ENCODE results near the gene TSHZ2.
"Not testable (repeated sequence)": the region's sequence is repeated elsewhere in the genome, so short reads cannot be mapped to it uniquely, and the experiment has no call there.

Gene TSHZ2

DNA sequence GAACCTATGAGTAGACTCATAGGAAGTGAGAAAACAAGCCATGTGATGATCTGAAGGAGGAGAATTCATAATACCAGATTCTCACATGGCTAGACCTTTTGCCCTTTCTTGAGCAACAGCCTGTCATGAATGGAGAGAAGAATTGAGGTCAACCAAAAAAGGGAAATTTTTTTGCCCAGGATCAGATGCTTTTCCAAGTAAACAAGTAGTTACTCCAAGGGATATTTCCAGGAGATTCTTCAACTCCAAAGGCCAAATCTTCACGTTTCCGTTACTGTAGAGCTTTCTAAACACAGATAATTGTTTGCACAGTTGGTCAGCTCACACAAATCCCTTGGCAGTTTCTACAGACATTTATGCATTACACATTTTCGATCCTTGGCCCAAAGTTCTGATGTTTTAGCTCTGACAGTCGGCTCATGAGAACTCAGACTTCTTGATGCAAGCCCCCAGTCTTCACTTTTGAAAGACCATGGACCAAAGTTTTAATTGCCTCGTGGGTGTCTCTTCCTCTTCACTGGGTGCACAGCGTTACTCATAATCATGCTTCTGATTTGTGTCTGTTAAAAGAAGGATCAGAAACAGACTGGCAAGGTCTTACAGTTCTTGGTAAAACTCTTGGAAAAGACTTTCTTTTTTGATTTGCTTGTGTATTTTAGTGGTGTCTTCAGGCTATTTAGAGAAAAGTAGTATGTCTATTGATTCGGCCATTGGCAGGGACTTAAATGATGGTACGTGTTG is 115.0 kb downstream of the TSHZ2 start:
- Mint-ChIP-seq H3K4me1 (peaks cover 70% of the 10 kb centered on the region), H3K27me3 (no peaks in the 10 kb centered on the region), H3K9me3 (no peaks in the 10 kb centered on the region), H3K4me3 (peak overlapping the region; percentile 21), H3K36me3 (peaks cover 9% of the 10 kb centered on the region), H3K27ac (peak overlapping the region; percentile 81)

DNA sequence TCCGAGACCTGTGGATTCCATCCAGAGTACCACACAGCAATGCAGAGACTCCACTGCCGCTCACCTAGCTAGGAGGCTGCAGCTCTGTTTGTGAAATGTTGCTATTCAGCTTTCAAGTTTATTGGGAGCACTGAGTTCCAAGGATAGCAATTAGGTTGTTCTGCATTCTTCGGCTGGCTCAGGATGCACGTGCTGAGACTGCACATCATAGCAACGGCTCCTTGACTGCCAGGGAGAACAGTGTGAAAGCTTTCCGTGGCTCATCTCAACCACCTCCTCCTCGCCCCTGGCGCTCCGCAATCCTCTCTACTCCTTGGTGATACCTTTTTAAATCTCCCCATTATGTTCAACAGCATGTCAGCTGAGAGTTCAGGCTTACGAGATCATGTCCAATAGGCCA is 116.6 kb downstream of the TSHZ2 start:
- H3K4me1 Mint-ChIP-seq: peaks cover 78% of the 10 kb centered on the region
- H3K4me3 Mint-ChIP-seq: no peak overlapping the region
- H3K9me3 Mint-ChIP-seq: no peaks in the 10 kb centered on the region
- peaks cover 12% of the 10 kb centered on the region for H3K36me3 Mint-ChIP-seq
- no peaks in the 10 kb centered on the region for H3K27me3 Mint-ChIP-seq
- peak overlapping the region; percentile 31 for H3K27ac Mint-ChIP-seq

DNA sequence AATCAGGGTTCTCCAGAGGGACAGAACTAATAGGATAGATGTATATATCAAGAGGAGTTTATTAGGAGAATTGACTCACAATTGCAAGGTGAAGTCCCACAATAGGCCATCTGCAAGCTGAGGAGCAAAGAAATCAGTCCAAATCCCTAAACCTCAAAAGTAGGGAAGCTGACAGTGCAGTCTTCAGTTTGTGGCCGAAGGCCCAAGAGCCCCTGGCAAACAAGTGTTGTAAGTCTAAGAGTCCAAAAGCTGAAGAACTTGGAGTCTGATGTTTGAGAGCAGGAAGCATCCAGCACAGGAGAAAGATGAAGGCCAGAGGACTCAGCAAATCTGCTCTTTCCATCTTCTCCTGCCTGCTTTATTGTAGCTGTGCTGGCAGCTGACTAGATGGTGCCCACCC is 117.7 kb downstream of the TSHZ2 start:
- not testable (repeated sequence) for H3K27me3 Mint-ChIP-seq, H3K4me3 Mint-ChIP-seq, H3K9me3 Mint-ChIP-seq
- Mint-ChIP-seq H3K4me1 (peaks cover 73% of the 10 kb centered on the region), H3K36me3 (peaks cover 14% of the 10 kb centered on the region), H3K27ac (peak overlapping the region; percentile 56)

DNA sequence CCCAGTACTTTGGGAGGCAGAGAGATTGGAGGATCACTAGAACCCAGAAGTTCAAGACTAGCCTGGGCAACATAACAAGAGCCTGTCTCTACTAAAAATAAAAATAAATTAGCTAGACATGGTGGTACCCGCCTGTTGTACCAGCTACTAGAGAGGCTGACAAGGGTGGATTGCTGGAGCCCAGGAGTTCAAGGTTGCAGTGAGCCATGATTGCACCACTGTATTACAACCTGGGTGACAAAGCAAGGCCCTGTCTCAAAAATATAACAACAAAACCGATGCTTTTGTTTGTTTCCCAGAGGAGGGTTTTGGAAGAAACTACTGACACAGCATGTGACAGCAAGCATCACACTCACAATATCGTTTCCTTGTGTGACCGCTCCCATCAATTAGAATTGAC is 119.6 kb downstream of the TSHZ2 start:
- Mint-ChIP-seq H3K9me3 (no peaks in the 10 kb centered on the region), H3K4me3 (no peak overlapping the region), H3K27me3 (no peaks in the 10 kb centered on the region), H3K27ac (no peak overlapping the region), H3K36me3 (peaks cover 16% of the 10 kb centered on the region), H3K4me1 (peaks cover 62% of the 10 kb centered on the region)

DNA sequence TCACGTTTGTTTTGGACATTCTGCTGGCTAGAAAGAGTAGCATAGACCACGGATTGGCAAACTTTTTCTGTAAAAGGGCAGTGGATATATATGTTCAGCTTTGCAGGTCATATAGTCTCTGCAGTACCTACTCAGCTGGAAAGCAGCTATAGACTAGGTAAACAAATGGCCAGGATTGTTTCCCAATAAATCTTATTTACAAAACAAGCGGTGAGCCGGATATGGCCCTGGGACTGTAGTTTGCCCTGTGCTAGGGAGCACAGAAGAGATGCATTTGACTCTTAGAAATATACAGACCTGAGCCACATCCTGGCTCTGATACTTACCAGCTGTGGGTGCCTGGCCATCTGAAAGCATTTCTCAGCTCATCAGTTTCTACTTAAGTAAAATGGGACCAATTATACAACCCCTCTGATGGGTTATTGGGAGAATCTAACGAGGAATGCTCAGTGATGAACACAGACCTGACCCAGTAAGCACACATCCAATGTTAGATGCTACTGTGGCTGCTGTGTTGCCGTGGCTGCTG is 120.7 kb downstream of the TSHZ2 start:
- H3K4me3 Mint-ChIP-seq: no peak overlapping the region
- no peaks in the 10 kb centered on the region for H3K27me3 Mint-ChIP-seq
- no peaks in the 10 kb centered on the region for H3K9me3 Mint-ChIP-seq
- no peak overlapping the region for H3K27ac Mint-ChIP-seq
- H3K4me1 Mint-ChIP-seq: peaks cover 56% of the 10 kb centered on the region
- H3K36me3 Mint-ChIP-seq: peaks cover 18% of the 10 kb centered on the region

DNA sequence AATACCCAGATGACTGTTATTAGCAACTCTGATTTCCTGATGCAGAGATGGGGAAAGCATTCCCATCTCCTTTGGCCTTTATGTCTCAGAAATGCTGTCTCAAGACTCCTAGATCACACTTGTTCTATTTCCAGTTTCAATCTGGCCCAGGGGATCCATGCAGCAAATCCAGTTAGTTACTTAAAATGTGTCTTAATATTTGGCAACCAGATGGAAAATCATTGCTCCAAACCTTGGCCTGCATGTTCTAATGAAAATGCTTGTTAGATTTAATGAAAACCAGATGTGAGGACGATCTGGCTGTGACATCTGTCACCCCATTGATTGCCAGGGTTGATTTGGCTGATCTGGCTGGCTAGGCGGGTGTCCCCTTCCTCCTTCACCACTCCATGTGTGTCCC is 125.2 kb downstream of the TSHZ2 start:
- Mint-ChIP-seq H3K27ac (no peak overlapping the region), H3K36me3 (peaks cover 26% of the 10 kb centered on the region), H3K4me1 (peaks cover 43% of the 10 kb centered on the region), H3K27me3 (no peaks in the 10 kb centered on the region), H3K4me3 (no peak overlapping the region), H3K9me3 (no peaks in the 10 kb centered on the region)

DNA sequence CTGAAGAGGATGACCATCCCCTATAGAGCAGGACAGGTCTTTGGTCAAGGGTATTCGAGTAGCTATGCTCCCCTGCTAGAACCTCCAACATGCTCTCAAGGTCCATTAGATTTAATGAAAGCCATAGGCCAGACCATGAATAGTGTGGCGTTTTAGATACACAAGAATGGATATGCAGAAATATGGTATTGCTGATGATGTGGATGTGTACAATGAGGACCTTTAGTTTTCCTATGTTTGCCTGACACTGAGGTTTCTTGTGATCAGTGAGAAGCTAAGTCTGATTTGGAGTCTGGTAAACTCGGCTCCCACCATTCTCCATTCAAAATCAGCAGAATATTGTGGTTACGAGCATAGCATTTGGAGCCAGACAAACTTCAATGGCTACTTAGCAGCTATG is 125.6 kb downstream of the TSHZ2 start:
- Mint-ChIP-seq H3K4me1 (peaks cover 41% of the 10 kb centered on the region), H3K27me3 (no peaks in the 10 kb centered on the region), H3K36me3 (peaks cover 26% of the 10 kb centered on the region), H3K4me3 (no peak overlapping the region), H3K27ac (no peak overlapping the region), H3K9me3 (no peaks in the 10 kb centered on the region)

DNA sequence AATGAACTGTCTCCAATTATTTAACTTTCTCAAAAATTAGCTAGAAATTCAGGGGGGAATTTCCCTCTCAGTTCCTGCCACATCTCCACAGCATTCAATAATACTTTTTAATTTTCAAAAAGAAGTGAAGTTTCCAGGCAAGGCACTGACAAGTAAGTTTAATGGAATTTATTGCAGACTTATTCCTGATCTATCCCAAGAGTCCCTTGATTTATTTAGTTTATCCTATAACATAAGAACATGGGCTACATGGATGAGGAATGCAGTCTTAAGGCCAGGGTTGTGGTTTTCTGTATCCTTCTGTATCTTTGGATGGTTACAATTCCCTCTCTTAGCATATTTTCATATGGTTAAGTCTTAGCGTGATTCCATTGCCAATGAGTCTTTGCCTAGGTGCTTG is 126.5 kb downstream of the TSHZ2 start:
- Mint-ChIP-seq H3K36me3 (peaks cover 23% of the 10 kb centered on the region), H3K4me3 (no peak overlapping the region), H3K27ac (no peak overlapping the region), H3K9me3 (no peaks in the 10 kb centered on the region), H3K4me1 (peaks cover 44% of the 10 kb centered on the region), H3K27me3 (no peaks in the 10 kb centered on the region)

DNA sequence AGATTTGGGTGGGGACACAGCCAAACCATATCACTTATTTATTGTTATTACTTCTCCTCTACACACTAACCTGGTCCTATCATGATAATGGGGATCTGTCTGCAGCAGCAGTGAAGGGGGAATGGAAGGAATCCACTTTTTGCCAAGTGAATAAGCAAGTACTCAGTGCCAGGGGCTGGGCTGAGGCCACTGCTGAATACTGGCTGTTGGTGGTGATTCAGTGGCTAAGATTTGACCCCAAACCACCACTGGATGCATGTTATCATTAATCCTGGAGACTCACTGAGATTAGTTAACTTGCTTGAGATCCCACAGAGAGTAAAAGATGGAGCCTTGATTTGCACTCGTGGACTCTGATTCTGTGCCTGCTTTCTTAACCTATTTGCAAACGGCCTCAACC is 127.7 kb downstream of the TSHZ2 start:
- Mint-ChIP-seq H3K27ac (peak overlapping the region; percentile 47), H3K9me3 (no peaks in the 10 kb centered on the region), H3K4me1 (peaks cover 52% of the 10 kb centered on the region), H3K36me3 (peaks cover 26% of the 10 kb centered on the region), H3K27me3 (no peaks in the 10 kb centered on the region), H3K4me3 (no peak overlapping the region)

DNA sequence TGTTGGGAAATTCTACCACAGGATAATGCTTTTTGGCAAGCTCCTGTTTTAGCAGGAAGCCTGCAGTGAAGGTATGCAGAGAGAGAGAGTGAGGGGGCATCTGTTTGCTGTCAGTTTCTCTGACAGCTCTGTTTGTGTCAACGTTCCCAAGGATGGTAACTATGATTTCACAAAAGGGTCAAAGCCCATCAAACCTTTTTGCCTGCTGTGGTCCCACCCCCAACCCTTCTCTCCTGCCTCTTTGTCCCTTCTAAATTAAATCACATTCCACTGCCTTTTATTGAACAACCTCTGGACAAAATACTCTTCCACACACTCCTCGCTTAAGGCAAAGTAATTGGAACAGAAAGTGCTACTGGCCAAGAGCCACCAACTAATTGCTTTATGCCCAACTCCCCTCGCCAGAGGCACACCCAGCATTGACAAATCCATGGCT is 128.3 kb downstream of the TSHZ2 start:
- no peaks in the 10 kb centered on the region for H3K9me3 Mint-ChIP-seq
- H3K36me3 Mint-ChIP-seq: peaks cover 22% of the 10 kb centered on the region
- peaks cover 51% of the 10 kb centered on the region for H3K4me1 Mint-ChIP-seq
- H3K4me3 Mint-ChIP-seq: no peak overlapping the region
- no peak overlapping the region for H3K27ac Mint-ChIP-seq
- H3K27me3 Mint-ChIP-seq: no peaks in the 10 kb centered on the region

DNA sequence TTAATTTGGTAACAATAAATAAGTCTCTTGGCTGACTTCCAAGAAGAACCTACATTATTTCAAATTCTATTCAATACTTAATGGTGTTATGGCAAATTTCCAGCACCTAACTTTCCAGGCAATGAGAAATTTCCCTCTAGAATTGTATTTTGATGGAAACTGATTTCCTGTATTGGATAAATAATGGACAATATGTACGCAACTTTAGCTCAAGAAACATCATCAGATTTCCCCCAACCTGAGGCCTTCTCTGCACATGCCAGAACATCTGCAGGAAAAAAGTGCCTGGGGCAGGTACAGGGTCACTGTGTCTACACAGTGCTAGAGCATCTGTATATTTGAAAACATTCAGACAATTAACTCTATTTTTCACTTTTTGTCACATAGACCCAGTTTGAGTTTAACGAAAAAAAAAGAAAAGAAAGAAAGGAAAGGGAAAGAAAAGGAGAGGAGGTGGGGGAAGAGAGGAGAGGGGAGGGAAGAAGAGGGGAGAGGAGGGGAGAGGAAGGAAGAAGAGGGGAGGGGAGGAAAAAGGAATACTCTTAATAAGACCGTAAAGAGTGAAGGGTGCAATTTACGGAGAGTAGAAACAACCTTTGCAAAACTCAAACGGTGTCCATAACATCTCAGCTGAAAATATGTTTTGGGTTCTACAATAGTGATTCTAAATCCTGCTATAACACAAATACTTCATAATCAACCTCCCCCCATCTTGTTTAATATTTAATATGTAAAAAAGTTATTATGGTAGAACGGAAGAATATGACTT is 130.0 kb downstream of the TSHZ2 start:
- no peak overlapping the region for H3K4me3 Mint-ChIP-seq
- no peaks in the 10 kb centered on the region for H3K27me3 Mint-ChIP-seq
- peaks cover 59% of the 10 kb centered on the region for H3K4me1 Mint-ChIP-seq
- H3K9me3 Mint-ChIP-seq: no peaks in the 10 kb centered on the region
- peaks cover 24% of the 10 kb centered on the region for H3K36me3 Mint-ChIP-seq
- peak overlapping the region; percentile 17 for H3K27ac Mint-ChIP-seq

DNA sequence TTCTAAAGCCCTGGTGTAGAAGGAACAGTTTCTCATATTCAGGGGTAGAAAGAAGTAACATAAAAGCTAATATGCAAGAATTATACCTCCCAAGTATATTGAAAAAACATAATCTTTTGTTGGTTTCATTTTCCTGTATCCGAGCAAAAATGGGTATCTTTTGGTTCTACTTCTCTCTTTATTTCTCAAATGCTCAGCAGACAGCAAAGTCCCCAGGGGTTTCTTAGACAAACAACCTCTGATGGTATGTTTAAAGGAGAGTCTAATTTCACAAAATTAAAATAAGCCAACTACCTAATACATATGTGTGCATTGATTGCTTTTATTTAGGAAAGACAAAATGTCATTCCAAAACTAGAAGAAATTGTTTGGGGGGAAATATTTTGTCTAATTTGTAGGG is 131.0 kb downstream of the TSHZ2 start:
- H3K36me3 Mint-ChIP-seq: peaks cover 22% of the 10 kb centered on the region
- no peaks in the 10 kb centered on the region for H3K9me3 Mint-ChIP-seq
- peak overlapping the region; percentile 30 for H3K27ac Mint-ChIP-seq
- no peak overlapping the region for H3K4me3 Mint-ChIP-seq
- H3K4me1 Mint-ChIP-seq: peaks cover 57% of the 10 kb centered on the region
- H3K27me3 Mint-ChIP-seq: no peaks in the 10 kb centered on the region

DNA sequence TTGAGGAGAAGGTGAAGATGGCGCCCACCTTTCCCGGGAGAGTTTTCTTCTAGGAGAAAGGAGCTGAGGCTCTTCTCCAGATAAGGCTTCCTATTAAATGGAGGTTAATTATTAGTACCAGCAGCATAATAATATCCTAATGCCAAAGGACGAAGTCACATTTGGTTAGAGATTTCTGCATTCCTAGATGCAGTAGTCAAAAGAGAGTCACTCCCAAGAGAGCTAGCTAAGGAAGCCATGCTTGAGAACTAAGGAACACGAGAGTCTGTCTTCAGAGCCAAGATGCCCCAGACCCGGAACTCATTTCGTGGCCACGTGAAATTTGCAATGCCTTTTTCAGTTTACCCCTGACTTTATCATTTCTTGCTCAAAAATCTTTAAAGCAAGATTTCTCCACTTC is 132.7 kb downstream of the TSHZ2 start:
- H3K9me3 Mint-ChIP-seq: no peaks in the 10 kb centered on the region
- H3K4me1 Mint-ChIP-seq: peaks cover 49% of the 10 kb centered on the region
- H3K36me3 Mint-ChIP-seq: peaks cover 17% of the 10 kb centered on the region
- H3K27ac Mint-ChIP-seq: no peak overlapping the region
- H3K4me3 Mint-ChIP-seq: no peak overlapping the region
- H3K27me3 Mint-ChIP-seq: no peaks in the 10 kb centered on the region

DNA sequence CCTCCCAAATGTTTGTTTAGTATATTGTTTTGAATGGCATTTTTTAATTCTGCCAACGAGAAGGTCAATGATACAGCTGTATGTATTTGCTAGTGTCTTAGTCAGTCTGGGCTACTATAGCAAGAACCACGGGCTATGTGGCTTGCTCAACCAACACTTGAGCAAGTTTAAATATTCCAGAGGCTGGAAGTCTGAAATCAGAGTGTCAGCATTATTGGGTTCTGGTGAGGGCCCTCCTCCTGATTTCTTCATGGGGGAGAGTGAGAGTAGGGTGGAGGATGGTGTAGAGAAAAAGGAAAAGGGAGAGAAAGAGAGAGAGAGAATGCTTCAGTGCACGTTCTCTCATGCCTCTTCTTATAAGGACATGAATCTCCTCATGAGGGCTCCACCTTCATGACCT is 144.6 kb downstream of the TSHZ2 start:
- H3K27ac Mint-ChIP-seq: no peak overlapping the region
- H3K36me3 Mint-ChIP-seq: peaks cover 16% of the 10 kb centered on the region
- H3K4me1 Mint-ChIP-seq: peaks cover 66% of the 10 kb centered on the region
- no peaks in the 10 kb centered on the region for H3K27me3 Mint-ChIP-seq
- no peak overlapping the region for H3K4me3 Mint-ChIP-seq
- H3K9me3 Mint-ChIP-seq: peaks cover 5% of the 10 kb centered on the region

DNA sequence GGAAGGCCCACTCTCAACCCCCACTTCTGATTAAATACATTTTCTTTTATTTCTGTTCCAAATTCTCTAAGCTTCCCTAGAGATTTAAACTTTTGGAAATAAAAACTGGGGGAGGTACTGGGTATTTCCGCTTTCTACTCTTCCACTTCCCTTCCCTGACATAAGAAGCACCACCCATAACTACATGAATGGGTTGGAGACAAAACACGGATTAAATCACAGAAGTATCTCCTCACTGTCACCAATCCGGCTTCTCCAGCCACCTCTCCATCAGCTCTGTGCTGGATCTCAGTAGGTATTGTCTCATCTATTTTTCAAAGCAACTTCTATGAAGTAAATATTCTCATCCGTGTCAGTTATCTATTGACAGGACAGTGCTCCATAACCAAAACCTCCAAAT is 150.7 kb downstream of the TSHZ2 start:
- H3K27ac Mint-ChIP-seq: peak overlapping the region; percentile 57
- H3K36me3 Mint-ChIP-seq: peaks cover 28% of the 10 kb centered on the region
- H3K9me3 Mint-ChIP-seq: peaks cover 17% of the 10 kb centered on the region
- no peaks in the 10 kb centered on the region for H3K27me3 Mint-ChIP-seq
- peaks cover 86% of the 10 kb centered on the region for H3K4me1 Mint-ChIP-seq
- H3K4me3 Mint-ChIP-seq: no peak overlapping the region

DNA sequence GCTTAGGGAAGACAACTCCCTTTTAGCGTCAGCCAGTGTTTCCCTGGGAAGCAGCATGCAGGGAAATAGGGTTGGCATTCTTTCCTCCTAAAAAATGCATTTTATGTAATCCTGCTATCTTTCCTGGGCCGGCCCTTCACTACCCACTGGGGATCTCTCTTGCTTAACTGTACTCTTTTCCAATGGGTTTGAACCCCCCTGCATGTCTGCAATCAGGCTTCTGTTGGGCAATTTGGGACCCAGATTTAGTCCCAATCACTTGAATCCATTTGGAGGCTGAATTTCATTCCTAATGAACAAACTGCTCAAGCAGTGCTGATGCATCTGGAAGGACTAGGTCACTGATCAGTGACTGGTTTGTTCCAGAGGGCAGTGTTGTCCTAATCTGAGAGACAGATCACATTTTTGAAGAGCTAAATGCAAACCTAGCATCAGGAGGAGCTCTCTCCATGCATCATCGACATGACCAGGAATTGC is 152.0 kb downstream of the TSHZ2 start:
- no peak overlapping the region for H3K4me3 Mint-ChIP-seq
- no peaks in the 10 kb centered on the region for H3K27me3 Mint-ChIP-seq
- peak overlapping the region; percentile 70 for H3K27ac Mint-ChIP-seq
- peaks cover 81% of the 10 kb centered on the region for H3K4me1 Mint-ChIP-seq
- peaks cover 14% of the 10 kb centered on the region for H3K9me3 Mint-ChIP-seq
- H3K36me3 Mint-ChIP-seq: peaks cover 25% of the 10 kb centered on the region

Measured in activated naive CD4-positive, alpha-beta T cell treated with anti-CD3 and anti-CD28 coated beads, Interleukin-2, amount 50 U/mL, for 24 hours (primary cell).